HEK293 (cell line): Measurements from ENCODE around the gene CLIP3.

Experiments used
- IKZF3 ChIP-seq: fragments of 450-650 bp; IDR thresholded peaks from 2 replicates; pipeline ENCODE4 v1.5.0; 2018; ENCODE audit warnings: missing biosample characterization, mild to moderate bottlenecking, missing genetic modification characterization, moderate library complexity
- SALL2 ChIP-seq: fragments of 450-650 bp; formaldehyde crosslinking; IDR thresholded peaks from 2 replicates; pipeline ENCODE4 v1.5.0; 2017; ENCODE audit warnings: missing biosample characterization, mild to moderate bottlenecking, missing genetic modification characterization, borderline replicate concordance
- TRIM28 ChIP-seq: IDR thresholded peaks from 2 replicates; pipeline ENCODE4 v1.6.1; 2011; ENCODE audit warnings: low read length, control low read depth, borderline replicate concordance
- ZBTB21 ChIP-seq: fragments of 450-650 bp; formaldehyde crosslinking; IDR thresholded peaks from 2 replicates; pipeline ENCODE4 v1.5.1; 2017; ENCODE audit warnings: missing biosample characterization, missing genetic modification characterization
- ZBTB8A ChIP-seq: fragments of 450-650 bp; formaldehyde crosslinking; IDR thresholded peaks from 2 replicates; pipeline ENCODE4 v1.5.1; 2016; ENCODE audit warnings: missing biosample characterization, missing genetic modification characterization
- ZFP3 ChIP-seq: fragments of 450-650 bp; formaldehyde crosslinking; IDR thresholded peaks from 2 replicates; pipeline ENCODE4 v1.5.1; 2016; ENCODE audit warnings: low read depth, missing biosample characterization, missing genetic modification characterization
- ZFP69B ChIP-seq: fragments of 450-650 bp; formaldehyde crosslinking; IDR thresholded peaks from 2 replicates; pipeline ENCODE4 v1.5.1; 2016; ENCODE audit warnings: missing biosample characterization, missing genetic modification characterization
- ZNF114 ChIP-seq: fragments of 450-650 bp; formaldehyde crosslinking; IDR thresholded peaks from 2 replicates; pipeline ENCODE4 v1.5.0; 2017; ENCODE audit warnings: missing biosample characterization, missing genetic modification characterization
- ZNF132 ChIP-seq: fragments of 450-650 bp; formaldehyde crosslinking; IDR thresholded peaks from 2 replicates; pipeline ENCODE4 v1.5.1; 2017; ENCODE audit warnings: missing biosample characterization, missing genetic modification characterization, borderline replicate concordance
- ZNF146 ChIP-seq: fragments of 450-650 bp; formaldehyde crosslinking; IDR thresholded peaks from 2 replicates; pipeline ENCODE4 v1.5.1; 2016; ENCODE audit warnings: missing biosample characterization, missing genetic modification characterization
- ZNF169 ChIP-seq: fragments of 450-650 bp; formaldehyde crosslinking; IDR thresholded peaks from 2 replicates; pipeline ENCODE4 v1.5.1; 2016; ENCODE audit warnings: missing biosample characterization, missing genetic modification characterization
- ZNF202 ChIP-seq: fragments of 450-650 bp; formaldehyde crosslinking; IDR thresholded peaks from 2 replicates; pipeline ENCODE4 v1.5.1; 2016; ENCODE audit warnings: missing biosample characterization, missing genetic modification characterization, borderline replicate concordance
- ZNF23 ChIP-seq: fragments of 450-650 bp; formaldehyde crosslinking; IDR thresholded peaks from 2 replicates; pipeline ENCODE4 v1.5.1; 2016; ENCODE audit warnings: missing biosample characterization, missing genetic modification characterization, borderline replicate concordance
- ZNF24 ChIP-seq: fragments of 450-650 bp; formaldehyde crosslinking; IDR thresholded peaks from 2 replicates; pipeline ENCODE4 v1.5.1; 2016; ENCODE audit warnings: missing biosample characterization, missing genetic modification characterization
- ZNF266 ChIP-seq: fragments of 450-650 bp; formaldehyde crosslinking; IDR thresholded peaks from 2 replicates; pipeline ENCODE4 v1.5.1; 2016; ENCODE audit warnings: missing biosample characterization, missing genetic modification characterization, low read depth
- ZNF302 ChIP-seq: fragments of 450-650 bp; formaldehyde crosslinking; IDR thresholded peaks from 2 replicates; pipeline ENCODE4 v1.5.1; 2016; ENCODE audit warnings: missing biosample characterization, missing genetic modification characterization, low read depth
- ZNF324 ChIP-seq: fragments of 450-650 bp; formaldehyde crosslinking; IDR thresholded peaks from 2 replicates; pipeline ENCODE4 v1.5.1; 2016; ENCODE audit warnings: missing biosample characterization, missing genetic modification characterization
- ZNF335 ChIP-seq: fragments of 450-650 bp; formaldehyde crosslinking; conservative IDR thresholded peaks from 2 replicates; pipeline ENCODE4 v1.5.1; 2016; ENCODE audit warnings: missing biosample characterization, missing genetic modification characterization
- ZNF350 ChIP-seq: fragments of 450-650 bp; formaldehyde crosslinking; IDR thresholded peaks from 2 replicates; pipeline ENCODE4 v1.5.0; 2017; ENCODE audit warnings: missing biosample characterization, mild to moderate bottlenecking, missing genetic modification characterization
- ZNF501 ChIP-seq: fragments of 450-650 bp; formaldehyde crosslinking; IDR thresholded peaks from 2 replicates; pipeline ENCODE4 v1.5.1; 2016; ENCODE audit warnings: missing biosample characterization, missing genetic modification characterization
- TF ChIP-seq, protein P1 (sequence below): fragments of 450-650 bp; formaldehyde crosslinking; conservative IDR thresholded peaks from 2 replicates; pipeline ENCODE4 v1.5.1; 2016; ENCODE audit warnings: low read depth, missing biosample characterization, missing genetic modification characterization
- TF ChIP-seq, protein P2 (sequence below): sonication (generic); formaldehyde crosslinking; IDR thresholded peaks from 2 replicates; pipeline ENCODE4 v1.8.1; 2022; ENCODE audit warnings: mild to moderate bottlenecking, moderate library complexity, missing genetic modification reagents
- TF ChIP-seq, protein P3 (sequence below): fragments of 450-650 bp; formaldehyde crosslinking; IDR thresholded peaks from 2 replicates; pipeline ENCODE4 v1.5.1; 2016; ENCODE audit warnings: missing biosample characterization, missing genetic modification characterization
- TF ChIP-seq, protein P4 (sequence below): fragments of 450-650 bp; formaldehyde crosslinking; IDR thresholded peaks from 2 replicates; pipeline ENCODE4 v1.5.1; 2016; ENCODE audit warnings: missing biosample characterization, missing genetic modification characterization
- TF ChIP-seq, protein P5 (sequence below): fragments of 450-650 bp; formaldehyde crosslinking; IDR thresholded peaks from 2 replicates; pipeline ENCODE4 v1.5.1; 2016; ENCODE audit warnings: missing biosample characterization, missing genetic modification characterization

CLIP3 gene

DNA sequence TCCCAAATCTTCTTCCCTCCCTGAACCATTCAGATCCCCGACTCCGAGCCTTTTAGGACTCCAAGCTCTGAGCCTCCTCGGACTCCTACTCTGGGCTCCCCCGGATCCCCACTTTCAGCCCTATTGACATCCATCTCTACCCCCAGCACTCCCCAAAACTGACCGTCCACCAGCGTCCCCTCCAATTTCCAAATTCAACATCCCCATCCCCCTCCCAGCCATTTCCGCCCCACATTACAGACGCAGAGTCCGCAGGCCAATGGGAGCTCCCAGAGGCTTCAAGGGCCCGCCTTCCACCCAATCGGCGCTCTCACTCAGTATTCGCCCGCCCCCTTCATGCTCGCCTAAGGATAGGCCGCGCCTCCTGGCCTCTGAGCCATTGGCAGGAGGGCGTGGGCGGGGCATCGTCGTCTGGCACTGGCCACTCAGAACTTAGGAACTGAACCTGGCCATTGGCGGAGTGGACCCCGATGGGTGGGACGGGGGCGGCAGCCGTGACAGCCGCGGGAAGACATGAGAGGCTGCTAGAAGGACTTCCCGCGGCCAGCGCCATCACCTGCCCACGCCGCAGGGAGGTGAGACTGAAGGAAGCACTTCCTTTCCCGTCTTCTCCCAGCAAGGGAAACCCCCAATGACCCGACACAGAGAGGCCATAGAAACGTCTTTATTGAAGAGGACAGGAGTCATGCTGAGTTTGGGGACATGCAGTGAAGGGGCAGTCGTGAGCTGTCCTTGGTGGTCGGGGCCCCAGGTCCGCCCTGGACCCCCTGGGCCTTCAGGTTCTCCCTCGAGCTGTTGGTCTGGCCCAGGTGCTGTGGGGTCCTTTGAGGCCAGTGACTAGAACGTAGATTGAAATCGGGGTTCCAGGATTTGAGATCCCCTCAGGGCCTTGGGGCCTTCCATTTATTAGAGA is 18.4 kb downstream of the CLIP3 start, which contains the start of gene ALKBH6 (continued):
- TF ChIP-seq, protein P1, sequence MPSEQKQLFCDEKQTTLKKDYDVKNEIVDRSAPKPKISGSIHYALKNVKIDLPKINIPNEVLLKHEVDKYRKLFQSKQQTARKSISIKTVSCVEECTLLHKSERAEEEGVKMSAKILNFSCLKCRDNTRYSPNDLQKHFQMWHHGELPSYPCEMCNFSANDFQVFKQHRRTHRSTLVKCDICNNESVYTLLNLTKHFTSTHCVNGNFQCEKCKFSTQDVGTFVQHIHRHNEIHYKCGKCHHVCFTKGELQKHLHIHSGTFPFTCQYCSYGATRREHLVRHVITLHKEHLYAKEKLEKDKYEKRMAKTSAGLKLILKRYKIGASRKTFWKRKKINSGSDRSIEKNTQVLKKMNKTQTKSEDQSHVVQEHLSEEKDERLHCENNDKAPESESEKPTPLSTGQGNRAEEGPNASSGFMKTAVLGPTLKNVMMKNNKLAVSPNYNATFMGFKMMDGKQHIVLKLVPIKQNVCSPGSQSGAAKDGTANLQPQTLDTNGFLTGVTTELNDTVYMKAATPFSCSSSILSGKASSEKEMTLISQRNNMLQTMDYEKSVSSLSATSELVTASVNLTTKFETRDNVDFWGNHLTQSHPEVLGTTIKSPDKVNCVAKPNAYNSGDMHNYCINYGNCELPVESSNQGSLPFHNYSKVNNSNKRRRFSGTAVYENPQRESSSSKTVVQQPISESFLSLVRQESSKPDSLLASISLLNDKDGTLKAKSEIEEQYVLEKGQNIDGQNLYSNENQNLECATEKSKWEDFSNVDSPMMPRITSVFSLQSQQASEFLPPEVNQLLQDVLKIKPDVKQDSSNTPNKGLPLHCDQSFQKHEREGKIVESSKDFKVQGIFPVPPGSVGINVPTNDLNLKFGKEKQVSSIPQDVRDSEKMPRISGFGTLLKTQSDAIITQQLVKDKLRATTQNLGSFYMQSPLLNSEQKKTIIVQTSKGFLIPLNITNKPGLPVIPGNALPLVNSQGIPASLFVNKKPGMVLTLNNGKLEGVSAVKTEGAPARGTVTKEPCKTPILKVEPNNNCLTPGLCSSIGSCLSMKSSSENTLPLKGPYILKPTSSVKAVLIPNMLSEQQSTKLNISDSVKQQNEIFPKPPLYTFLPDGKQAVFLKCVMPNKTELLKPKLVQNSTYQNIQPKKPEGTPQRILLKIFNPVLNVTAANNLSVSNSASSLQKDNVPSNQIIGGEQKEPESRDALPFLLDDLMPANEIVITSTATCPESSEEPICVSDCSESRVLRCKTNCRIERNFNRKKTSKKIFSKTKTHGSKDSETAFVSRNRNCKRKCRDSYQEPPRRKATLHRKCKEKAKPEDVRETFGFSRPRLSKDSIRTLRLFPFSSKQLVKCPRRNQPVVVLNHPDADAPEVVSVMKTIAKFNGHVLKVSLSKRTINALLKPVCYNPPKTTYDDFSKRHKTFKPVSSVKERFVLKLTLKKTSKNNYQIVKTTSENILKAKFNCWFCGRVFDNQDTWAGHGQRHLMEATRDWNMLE (tag by site-specific recombination) = no peak
- TF ChIP-seq ZNF24 = peak; percentile 75
- TF ChIP-seq ZBTB8A (tag by site-specific recombination) = no peak
- TF ChIP-seq, protein P2, sequence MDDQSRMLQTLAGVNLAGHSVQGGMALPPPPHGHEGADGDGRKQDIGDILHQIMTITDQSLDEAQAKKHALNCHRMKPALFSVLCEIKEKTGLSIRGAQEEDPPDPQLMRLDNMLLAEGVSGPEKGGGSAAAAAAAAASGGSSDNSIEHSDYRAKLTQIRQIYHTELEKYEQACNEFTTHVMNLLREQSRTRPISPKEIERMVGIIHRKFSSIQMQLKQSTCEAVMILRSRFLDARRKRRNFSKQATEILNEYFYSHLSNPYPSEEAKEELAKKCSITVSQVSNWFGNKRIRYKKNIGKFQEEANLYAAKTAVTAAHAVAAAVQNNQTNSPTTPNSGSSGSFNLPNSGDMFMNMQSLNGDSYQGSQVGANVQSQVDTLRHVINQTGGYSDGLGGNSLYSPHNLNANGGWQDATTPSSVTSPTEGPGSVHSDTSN (CRISPR knock-in tag) = no peak
- no peak for TF ChIP-seq ZNF114
- peak; percentile 67 for TF ChIP-seq ZNF501 (tag by site-specific recombination)
- TF ChIP-seq ZNF146 (tag by site-specific recombination) = no peak; the same call in 1 of the 2 replicates
- TF ChIP-seq ZNF302 (tag by site-specific recombination) = no peak
- peak; percentile 35; the same call in 1 of the 2 replicates for TF ChIP-seq ZBTB21 (tag by site-specific recombination)
- peak; percentile 99 for TF ChIP-seq ZNF335 (tag by site-specific recombination)
- TF ChIP-seq, protein P3, sequence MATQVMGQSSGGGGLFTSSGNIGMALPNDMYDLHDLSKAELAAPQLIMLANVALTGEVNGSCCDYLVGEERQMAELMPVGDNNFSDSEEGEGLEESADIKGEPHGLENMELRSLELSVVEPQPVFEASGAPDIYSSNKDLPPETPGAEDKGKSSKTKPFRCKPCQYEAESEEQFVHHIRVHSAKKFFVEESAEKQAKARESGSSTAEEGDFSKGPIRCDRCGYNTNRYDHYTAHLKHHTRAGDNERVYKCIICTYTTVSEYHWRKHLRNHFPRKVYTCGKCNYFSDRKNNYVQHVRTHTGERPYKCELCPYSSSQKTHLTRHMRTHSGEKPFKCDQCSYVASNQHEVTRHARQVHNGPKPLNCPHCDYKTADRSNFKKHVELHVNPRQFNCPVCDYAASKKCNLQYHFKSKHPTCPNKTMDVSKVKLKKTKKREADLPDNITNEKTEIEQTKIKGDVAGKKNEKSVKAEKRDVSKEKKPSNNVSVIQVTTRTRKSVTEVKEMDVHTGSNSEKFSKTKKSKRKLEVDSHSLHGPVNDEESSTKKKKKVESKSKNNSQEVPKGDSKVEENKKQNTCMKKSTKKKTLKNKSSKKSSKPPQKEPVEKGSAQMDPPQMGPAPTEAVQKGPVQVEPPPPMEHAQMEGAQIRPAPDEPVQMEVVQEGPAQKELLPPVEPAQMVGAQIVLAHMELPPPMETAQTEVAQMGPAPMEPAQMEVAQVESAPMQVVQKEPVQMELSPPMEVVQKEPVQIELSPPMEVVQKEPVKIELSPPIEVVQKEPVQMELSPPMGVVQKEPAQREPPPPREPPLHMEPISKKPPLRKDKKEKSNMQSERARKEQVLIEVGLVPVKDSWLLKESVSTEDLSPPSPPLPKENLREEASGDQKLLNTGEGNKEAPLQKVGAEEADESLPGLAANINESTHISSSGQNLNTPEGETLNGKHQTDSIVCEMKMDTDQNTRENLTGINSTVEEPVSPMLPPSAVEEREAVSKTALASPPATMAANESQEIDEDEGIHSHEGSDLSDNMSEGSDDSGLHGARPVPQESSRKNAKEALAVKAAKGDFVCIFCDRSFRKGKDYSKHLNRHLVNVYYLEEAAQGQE = peak; percentile 99
- TF ChIP-seq SALL2 (tag by site-specific recombination) = no peak
- peak; percentile 57; the same call in 1 of the 2 replicates for TF ChIP-seq IKZF3 (tag by site-specific recombination)
- TF ChIP-seq ZNF202 (tag by site-specific recombination) = no peak
- TF ChIP-seq, protein P4, sequence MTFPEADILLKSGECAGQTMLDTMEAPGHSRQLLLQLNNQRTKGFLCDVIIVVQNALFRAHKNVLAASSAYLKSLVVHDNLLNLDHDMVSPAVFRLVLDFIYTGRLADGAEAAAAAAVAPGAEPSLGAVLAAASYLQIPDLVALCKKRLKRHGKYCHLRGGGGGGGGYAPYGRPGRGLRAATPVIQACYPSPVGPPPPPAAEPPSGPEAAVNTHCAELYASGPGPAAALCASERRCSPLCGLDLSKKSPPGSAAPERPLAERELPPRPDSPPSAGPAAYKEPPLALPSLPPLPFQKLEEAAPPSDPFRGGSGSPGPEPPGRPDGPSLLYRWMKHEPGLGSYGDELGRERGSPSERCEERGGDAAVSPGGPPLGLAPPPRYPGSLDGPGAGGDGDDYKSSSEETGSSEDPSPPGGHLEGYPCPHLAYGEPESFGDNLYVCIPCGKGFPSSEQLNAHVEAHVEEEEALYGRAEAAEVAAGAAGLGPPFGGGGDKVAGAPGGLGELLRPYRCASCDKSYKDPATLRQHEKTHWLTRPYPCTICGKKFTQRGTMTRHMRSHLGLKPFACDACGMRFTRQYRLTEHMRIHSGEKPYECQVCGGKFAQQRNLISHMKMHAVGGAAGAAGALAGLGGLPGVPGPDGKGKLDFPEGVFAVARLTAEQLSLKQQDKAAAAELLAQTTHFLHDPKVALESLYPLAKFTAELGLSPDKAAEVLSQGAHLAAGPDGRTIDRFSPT (tag by site-specific recombination) = no peak
- TF ChIP-seq ZNF350 (tag by site-specific recombination) = no peak
- TF ChIP-seq TRIM28 = no peak
- TF ChIP-seq ZNF266 = no peak
- TF ChIP-seq ZNF23 (tag by site-specific recombination) = no peak
- TF ChIP-seq ZNF324 (tag by site-specific recombination) = peak; percentile 61; the same call in 1 of the 2 replicates
- no peak for TF ChIP-seq ZNF132 (tag by site-specific recombination)
- TF ChIP-seq, protein P5, sequence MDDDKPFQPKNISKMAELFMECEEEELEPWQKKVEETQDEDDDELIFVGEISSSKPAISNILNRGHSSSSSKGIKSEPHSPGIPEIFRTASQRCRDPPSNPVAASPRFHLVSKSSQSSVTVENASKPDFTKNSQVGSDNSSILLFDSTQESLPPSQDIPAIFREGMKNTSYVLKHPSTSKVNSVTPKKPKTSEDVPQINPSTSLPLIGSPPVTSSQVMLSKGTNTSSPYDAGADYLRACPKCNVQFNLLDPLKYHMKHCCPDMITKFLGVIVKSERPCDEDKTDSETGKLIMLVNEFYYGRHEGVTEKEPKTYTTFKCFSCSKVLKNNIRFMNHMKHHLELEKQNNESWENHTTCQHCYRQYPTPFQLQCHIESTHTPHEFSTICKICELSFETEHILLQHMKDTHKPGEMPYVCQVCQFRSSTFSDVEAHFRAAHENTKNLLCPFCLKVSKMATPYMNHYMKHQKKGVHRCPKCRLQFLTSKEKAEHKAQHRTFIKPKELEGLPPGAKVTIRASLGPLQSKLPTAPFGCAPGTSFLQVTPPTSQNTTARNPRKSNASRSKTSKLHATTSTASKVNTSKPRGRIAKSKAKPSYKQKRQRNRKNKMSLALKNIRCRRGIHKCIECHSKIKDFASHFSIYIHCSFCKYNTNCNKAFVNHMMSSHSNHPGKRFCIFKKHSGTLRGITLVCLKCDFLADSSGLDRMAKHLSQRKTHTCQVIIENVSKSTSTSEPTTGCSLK (tag by site-specific recombination) = no peak
- TF ChIP-seq ZFP3 (tag by site-specific recombination) = no peak
- no peak for TF ChIP-seq ZNF169 (tag by site-specific recombination)
- TF ChIP-seq ZFP69B (tag by site-specific recombination) = peak; percentile 79; the same call in 1 of the 2 replicates
